HEK293 (cell line): ENCODE measurements around the gene CEP104.

Experiments used
- GFI1B ChIP-seq: fragments of 450-650 bp; formaldehyde crosslinking; IDR thresholded peaks from 2 replicates; pipeline ENCODE4 v1.5.1; 2016; ENCODE audit warnings: missing biosample characterization, missing genetic modification characterization
- GLIS2 ChIP-seq: fragments of 450-650 bp; formaldehyde crosslinking; IDR thresholded peaks from 2 replicates; pipeline ENCODE4 v1.5.1; 2016; ENCODE audit warnings: missing biosample characterization, missing genetic modification characterization
- PATZ1 ChIP-seq: fragments of 450-650 bp; formaldehyde crosslinking; IDR thresholded peaks from 2 replicates; pipeline ENCODE4 v1.5.1; 2016; ENCODE audit warnings: missing biosample characterization, missing genetic modification characterization
- PRDM4 ChIP-seq: fragments of 450-650 bp; formaldehyde crosslinking; IDR thresholded peaks from 2 replicates; pipeline ENCODE4 v1.5.1; 2017; ENCODE audit warnings: missing biosample characterization, missing genetic modification characterization
- REPIN1 ChIP-seq: fragments of 450-650 bp; formaldehyde crosslinking; IDR thresholded peaks from 2 replicates; pipeline ENCODE4 v1.5.1; 2017; ENCODE audit warnings: missing biosample characterization, missing genetic modification characterization, low read depth
- TCF7L2 ChIP-seq: IDR thresholded peaks from 2 replicates; pipeline ENCODE4 v1.6.1; 2011; ENCODE audit warnings: low read depth, mild to moderate bottlenecking, inconsistent platforms, low read length, moderate library complexity, borderline replicate concordance
- ZFHX2 ChIP-seq: fragments of 450-650 bp; formaldehyde crosslinking; conservative IDR thresholded peaks from 2 replicates; pipeline ENCODE4 v1.5.1; 2016; ENCODE audit warnings: missing biosample characterization, missing genetic modification characterization
- ZNF10 ChIP-seq: fragments of 450-650 bp; formaldehyde crosslinking; IDR thresholded peaks from 2 replicates; pipeline ENCODE4 v1.5.1; 2017; ENCODE audit warnings: missing biosample characterization, missing genetic modification characterization
- ZNF37A ChIP-seq: fragments of 450-650 bp; IDR thresholded peaks from 2 replicates; pipeline ENCODE4 v1.5.1; 2018; ENCODE audit warnings: missing biosample characterization, missing genetic modification characterization
- ZNF521 ChIP-seq: fragments of 450-650 bp; formaldehyde crosslinking; IDR thresholded peaks from 2 replicates; pipeline ENCODE4 v1.5.1; 2017; ENCODE audit warnings: missing biosample characterization, mild to moderate bottlenecking, missing genetic modification characterization
- ZNF549 ChIP-seq: fragments of 450-650 bp; IDR thresholded peaks from 2 replicates; pipeline ENCODE4 v1.5.1; 2018; ENCODE audit warnings: missing biosample characterization, missing genetic modification characterization, mild to moderate bottlenecking, inconsistent platforms, moderate library complexity
- ZNF558 ChIP-seq: fragments of 450-650 bp; formaldehyde crosslinking; IDR thresholded peaks from 2 replicates; pipeline ENCODE4 v1.5.1; 2016; ENCODE audit warnings: missing biosample characterization, missing genetic modification characterization
- ZNF621 ChIP-seq: fragments of 450-650 bp; formaldehyde crosslinking; IDR thresholded peaks from 2 replicates; pipeline ENCODE4 v1.5.1; 2017; ENCODE audit warnings: missing biosample characterization, missing genetic modification characterization
- ZNF747 ChIP-seq: fragments of 450-650 bp; formaldehyde crosslinking; IDR thresholded peaks from 2 replicates; pipeline ENCODE4 v1.5.1; 2016; ENCODE audit warnings: missing biosample characterization, missing genetic modification characterization
- ZNF777 ChIP-seq: fragments of 450-650 bp; formaldehyde crosslinking; IDR thresholded peaks from 2 replicates; pipeline ENCODE4 v1.5.1; 2017; ENCODE audit warnings: missing biosample characterization, missing genetic modification characterization, borderline replicate concordance
- TF ChIP-seq, protein P1 (sequence below): fragments of 450-650 bp; formaldehyde crosslinking; conservative IDR thresholded peaks from 2 replicates; pipeline ENCODE4 v1.5.1; 2016; ENCODE audit warnings: low read depth, missing biosample characterization, missing genetic modification characterization
- TF ChIP-seq, protein P2 (sequence below): sonication (generic); formaldehyde crosslinking; IDR thresholded peaks from 2 replicates; pipeline ENCODE4 v1.8.1; 2022; ENCODE audit warnings: mild to moderate bottlenecking, moderate library complexity, missing genetic modification reagents

CEP104 gene

DNA sequence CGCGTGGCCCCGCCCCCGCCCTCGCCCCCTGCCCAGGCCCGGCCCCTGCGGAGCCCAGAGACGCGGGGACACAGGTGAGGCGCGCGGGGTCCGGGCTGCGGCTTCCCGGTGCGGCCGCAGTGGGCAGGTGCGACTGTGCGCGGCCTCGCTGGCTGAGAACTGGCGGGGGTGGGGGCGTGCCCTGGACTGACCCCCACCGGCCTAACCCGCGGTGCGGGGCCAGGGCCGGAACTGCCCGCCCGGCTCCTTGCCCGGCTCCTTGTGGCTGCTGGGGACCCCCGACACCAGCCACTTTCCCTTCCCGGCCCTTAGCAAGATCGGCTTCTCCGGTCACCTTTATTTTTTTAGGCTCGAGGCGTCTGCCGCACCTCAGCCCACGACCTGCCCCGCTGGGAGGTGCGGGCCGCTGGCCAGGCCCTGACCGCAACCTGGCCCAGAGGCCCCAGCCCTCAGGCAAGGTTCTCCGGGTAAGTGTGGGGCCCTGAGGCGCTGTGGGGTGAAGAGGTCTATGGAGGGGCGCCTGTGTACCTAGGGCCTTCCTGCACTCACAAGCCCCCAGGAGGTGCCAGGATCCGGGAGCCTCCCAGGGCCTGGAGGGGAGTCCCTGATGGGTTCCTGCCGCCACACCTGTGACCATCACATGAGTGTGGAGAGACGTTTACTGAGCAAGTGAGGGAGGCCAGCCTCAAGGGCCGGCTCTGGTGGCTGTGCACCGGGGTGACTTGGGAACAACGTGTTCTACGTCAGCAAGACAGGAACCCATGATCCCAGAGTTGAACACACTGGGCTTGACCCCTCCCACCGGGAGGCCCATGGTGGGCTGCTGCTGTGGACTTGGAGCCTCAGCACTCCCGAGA, 84.1 kb downstream of the CEP104 start, which contains the start of gene SMIM1 (continued):
- TF ChIP-seq PRDM4 (tag by site-specific recombination) (no peak), PATZ1 (tag by site-specific recombination) (peak; percentile 33; the same call in 1 of the 2 replicates), ZNF621 (tag by site-specific recombination) (no peak), ZNF777 (no peak), ZNF10 (tag by site-specific recombination) (peak; percentile 76; the same call in 1 of the 2 replicates), ZNF747 (tag by site-specific recombination) (no peak), ZNF558 (tag by site-specific recombination) (no peak), REPIN1 (tag by site-specific recombination) (no peak), TCF7L2 (no peak), ZNF521 (tag by site-specific recombination) (no peak), ZFHX2 (tag by site-specific recombination) (no peak), ZNF37A (tag by site-specific recombination) (no peak), GFI1B (tag by site-specific recombination) (no peak), ZNF549 (tag by site-specific recombination) (no peak), GLIS2 (tag by site-specific recombination) (peak; percentile 43)
- TF ChIP-seq, protein P1, sequence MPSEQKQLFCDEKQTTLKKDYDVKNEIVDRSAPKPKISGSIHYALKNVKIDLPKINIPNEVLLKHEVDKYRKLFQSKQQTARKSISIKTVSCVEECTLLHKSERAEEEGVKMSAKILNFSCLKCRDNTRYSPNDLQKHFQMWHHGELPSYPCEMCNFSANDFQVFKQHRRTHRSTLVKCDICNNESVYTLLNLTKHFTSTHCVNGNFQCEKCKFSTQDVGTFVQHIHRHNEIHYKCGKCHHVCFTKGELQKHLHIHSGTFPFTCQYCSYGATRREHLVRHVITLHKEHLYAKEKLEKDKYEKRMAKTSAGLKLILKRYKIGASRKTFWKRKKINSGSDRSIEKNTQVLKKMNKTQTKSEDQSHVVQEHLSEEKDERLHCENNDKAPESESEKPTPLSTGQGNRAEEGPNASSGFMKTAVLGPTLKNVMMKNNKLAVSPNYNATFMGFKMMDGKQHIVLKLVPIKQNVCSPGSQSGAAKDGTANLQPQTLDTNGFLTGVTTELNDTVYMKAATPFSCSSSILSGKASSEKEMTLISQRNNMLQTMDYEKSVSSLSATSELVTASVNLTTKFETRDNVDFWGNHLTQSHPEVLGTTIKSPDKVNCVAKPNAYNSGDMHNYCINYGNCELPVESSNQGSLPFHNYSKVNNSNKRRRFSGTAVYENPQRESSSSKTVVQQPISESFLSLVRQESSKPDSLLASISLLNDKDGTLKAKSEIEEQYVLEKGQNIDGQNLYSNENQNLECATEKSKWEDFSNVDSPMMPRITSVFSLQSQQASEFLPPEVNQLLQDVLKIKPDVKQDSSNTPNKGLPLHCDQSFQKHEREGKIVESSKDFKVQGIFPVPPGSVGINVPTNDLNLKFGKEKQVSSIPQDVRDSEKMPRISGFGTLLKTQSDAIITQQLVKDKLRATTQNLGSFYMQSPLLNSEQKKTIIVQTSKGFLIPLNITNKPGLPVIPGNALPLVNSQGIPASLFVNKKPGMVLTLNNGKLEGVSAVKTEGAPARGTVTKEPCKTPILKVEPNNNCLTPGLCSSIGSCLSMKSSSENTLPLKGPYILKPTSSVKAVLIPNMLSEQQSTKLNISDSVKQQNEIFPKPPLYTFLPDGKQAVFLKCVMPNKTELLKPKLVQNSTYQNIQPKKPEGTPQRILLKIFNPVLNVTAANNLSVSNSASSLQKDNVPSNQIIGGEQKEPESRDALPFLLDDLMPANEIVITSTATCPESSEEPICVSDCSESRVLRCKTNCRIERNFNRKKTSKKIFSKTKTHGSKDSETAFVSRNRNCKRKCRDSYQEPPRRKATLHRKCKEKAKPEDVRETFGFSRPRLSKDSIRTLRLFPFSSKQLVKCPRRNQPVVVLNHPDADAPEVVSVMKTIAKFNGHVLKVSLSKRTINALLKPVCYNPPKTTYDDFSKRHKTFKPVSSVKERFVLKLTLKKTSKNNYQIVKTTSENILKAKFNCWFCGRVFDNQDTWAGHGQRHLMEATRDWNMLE (tag by site-specific recombination): no peak
- TF ChIP-seq, protein P2, sequence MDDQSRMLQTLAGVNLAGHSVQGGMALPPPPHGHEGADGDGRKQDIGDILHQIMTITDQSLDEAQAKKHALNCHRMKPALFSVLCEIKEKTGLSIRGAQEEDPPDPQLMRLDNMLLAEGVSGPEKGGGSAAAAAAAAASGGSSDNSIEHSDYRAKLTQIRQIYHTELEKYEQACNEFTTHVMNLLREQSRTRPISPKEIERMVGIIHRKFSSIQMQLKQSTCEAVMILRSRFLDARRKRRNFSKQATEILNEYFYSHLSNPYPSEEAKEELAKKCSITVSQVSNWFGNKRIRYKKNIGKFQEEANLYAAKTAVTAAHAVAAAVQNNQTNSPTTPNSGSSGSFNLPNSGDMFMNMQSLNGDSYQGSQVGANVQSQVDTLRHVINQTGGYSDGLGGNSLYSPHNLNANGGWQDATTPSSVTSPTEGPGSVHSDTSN (CRISPR knock-in tag): no peak
